ENCODE results near the gene TCOF1. TPM values are rescaled to one million over a fixed set of nuclear protein-coding genes. Genes with fewer than 3 reads are reported as not detected.

Gene TCOF1
- total RNA-seq, 2 experiments from 2014 or later: 40.4 to 43.2 TPM

DNA sequence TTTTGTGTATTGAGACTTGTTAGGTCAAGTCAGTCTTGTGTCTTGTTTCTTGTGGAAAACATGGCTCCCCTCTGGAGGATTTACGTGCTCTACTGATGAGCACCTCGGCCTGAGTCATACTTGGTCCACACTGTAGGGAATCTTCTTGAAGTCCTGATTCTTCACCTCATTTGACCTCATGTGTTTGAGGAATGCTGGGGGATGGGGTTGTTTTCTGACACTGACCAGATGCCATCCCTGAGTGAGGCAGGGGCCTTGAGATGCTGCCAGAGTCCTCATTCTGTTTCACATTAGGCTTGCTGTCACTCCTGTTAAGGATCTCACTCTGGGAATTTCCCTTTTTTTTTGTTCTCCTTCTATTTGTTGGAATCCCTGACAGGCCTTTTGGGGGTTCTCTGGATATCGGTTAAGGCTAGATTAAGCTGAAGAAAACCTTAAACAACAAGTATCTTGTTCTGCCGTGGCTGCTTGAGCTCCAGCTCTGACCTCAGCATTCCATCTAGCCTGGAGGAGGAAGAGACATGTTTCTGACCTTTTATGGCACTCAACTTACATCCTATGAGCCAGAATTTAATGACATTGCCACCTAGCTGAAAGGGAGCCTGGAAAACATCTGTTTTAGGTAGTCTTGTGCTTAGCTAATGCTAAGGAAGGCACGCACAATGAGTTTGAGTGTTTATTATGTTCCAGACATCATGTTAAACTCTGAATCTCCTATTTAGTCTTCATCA lies 20.6 kb downstream of the TCOF1 start:
- TF ChIP-seq, protein P1, sequence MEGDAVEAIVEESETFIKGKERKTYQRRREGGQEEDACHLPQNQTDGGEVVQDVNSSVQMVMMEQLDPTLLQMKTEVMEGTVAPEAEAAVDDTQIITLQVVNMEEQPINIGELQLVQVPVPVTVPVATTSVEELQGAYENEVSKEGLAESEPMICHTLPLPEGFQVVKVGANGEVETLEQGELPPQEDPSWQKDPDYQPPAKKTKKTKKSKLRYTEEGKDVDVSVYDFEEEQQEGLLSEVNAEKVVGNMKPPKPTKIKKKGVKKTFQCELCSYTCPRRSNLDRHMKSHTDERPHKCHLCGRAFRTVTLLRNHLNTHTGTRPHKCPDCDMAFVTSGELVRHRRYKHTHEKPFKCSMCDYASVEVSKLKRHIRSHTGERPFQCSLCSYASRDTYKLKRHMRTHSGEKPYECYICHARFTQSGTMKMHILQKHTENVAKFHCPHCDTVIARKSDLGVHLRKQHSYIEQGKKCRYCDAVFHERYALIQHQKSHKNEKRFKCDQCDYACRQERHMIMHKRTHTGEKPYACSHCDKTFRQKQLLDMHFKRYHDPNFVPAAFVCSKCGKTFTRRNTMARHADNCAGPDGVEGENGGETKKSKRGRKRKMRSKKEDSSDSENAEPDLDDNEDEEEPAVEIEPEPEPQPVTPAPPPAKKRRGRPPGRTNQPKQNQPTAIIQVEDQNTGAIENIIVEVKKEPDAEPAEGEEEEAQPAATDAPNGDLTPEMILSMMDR (IDR thresholded peaks at IDR 0.05): no peak
- DNase-seq (no peak), ATAC-seq (ENCODE audit: poor library complexity) (no peak)
- H3K9me3 ChIP-seq (ENCODE audit: control insufficient read depth in 1 of 2, insufficient read depth in 1 of 2, low read length in 2 of 2): no peaks in the 10 kb centered on the region
- CTCF ChIA-PET: interaction anchor here (0.8 kb wide), 1 partner anchor 58 kb away, joined by 3 read pairs; no protein-coding TSS in a partner anchor
- H3K4me3 ChIP-seq (ENCODE audit: low read length): no peak overlapping the region
- Mint-ChIP-seq H3K36me3 (ENCODE audit: low read depth) (peaks cover 98% of the 10 kb centered on the region), H3K27me3 (no peaks in the 10 kb centered on the region), H3K9me3 (no peaks in the 10 kb centered on the region), H3K27ac (no peak overlapping the region), H3K4me3 (no peak overlapping the region), H3K4me1 (ENCODE audit: low read depth) (no peaks in the 10 kb centered on the region)
- peaks cover 99% of the 10 kb centered on the region for H3K36me3 ChIP-seq (ENCODE audit: insufficient read depth, low read length)
- intact Hi-C loops (cut with DNase I, micrococcal nuclease): no loop called here
- H3K27ac ChIP-seq (ENCODE audit: low read depth in 1 of 2, low read length in 2 of 2): no peak overlapping the region
- POLR2A ChIA-PET: no interaction called here
- H3K4me1 ChIP-seq (ENCODE audit: insufficient read depth, low read length): peaks cover 22% of the 10 kb centered on the region
- no peaks in the 10 kb centered on the region for H3K27me3 ChIP-seq (ENCODE audit: control insufficient read depth in 1 of 2, insufficient read depth in 2 of 2, low read length in 2 of 2)

- TF ChIP-seq, protein P1 (IDR thresholded peaks at IDR 0.05): no peak
- H3K36me3 Mint-ChIP-seq (ENCODE audit: low read depth): peaks cover 97% of the 10 kb centered on the region
- no peak for DNase-seq
- H3K4me1 Mint-ChIP-seq (ENCODE audit: low read depth): no peaks in the 10 kb centered on the region
- Histone ChIP-seq H3K27me3 (ENCODE audit: control insufficient read depth in 1 of 2, insufficient read depth in 2 of 2, low read length in 2 of 2) (no peaks in the 10 kb centered on the region), H3K9me3 (ENCODE audit: control insufficient read depth in 1 of 2, insufficient read depth in 1 of 2, low read length in 2 of 2) (no peaks in the 10 kb centered on the region), H3K4me1 (ENCODE audit: insufficient read depth, low read length) (no peaks in the 10 kb centered on the region), H3K27ac (ENCODE audit: low read depth in 1 of 2, low read length in 2 of 2) (no peak overlapping the region), H3K36me3 (ENCODE audit: insufficient read depth, low read length) (peaks cover 97% of the 10 kb centered on the region), H3K4me3 (ENCODE audit: low read length) (no peak overlapping the region)
- no peak overlapping the region for H3K27ac Mint-ChIP-seq
- intact Hi-C loops (cut with DNase I, micrococcal nuclease): no loop called here
- no peaks in the 10 kb centered on the region for H3K9me3 Mint-ChIP-seq
- H3K4me3 Mint-ChIP-seq: no peak overlapping the region
- no peak for ATAC-seq (ENCODE audit: poor library complexity)
- CTCF ChIA-PET: no interaction called here
- POLR2A ChIA-PET: no interaction called here
- no peaks in the 10 kb centered on the region for H3K27me3 Mint-ChIP-seq
Measured at GRCh38 chr5:150384701-150385100, 27.2 kb downstream of the TCOF1 start.

DNA sequence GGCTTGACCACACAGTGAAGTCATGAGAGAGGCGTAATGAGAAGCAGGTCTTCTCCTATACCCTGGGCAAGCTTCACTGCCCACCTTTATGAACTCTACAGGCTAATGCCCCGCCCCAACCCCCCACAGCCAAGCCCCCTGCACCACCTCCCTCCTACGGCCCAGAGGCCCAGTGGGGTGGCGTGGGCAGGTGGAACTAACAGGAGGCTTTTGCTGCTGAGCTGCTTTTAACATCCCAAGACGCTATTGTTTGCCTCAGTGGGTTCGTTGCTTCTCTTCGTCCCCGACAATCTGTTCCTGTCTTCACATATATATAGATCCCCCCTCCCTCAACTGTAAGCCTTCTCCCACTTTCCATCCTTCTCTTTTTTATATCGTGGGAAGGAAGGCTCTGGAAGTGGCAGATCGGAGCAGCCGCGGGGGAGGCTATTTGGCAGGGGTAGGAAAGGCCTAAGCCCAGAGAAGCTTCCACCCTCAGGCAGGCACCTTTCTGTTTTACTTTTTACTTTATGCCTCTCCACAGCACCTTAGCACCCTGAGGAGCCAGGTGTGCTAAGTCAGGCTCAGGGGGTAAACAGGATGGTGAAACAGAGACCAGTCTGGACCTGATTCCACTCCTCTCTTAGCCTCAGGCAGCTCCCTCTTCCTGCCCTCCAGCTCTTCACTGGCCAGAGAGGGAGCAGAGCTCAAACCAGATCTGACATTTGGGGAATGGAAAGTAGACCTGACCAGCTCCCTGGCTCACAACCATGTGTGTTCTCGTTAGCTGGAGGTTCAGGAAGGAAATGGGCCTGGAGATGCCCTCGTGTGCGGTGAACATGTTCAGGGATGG lies 28.7 kb downstream of the TCOF1 start:
- Histone ChIP-seq H3K4me3 (ENCODE audit: low read length) (no peak overlapping the region), H3K36me3 (ENCODE audit: insufficient read depth, low read length) (peaks cover 96% of the 10 kb centered on the region), H3K4me1 (ENCODE audit: insufficient read depth, low read length) (no peaks in the 10 kb centered on the region), H3K9me3 (ENCODE audit: control insufficient read depth in 1 of 2, insufficient read depth in 1 of 2, low read length in 2 of 2) (no peaks in the 10 kb centered on the region), H3K27ac (ENCODE audit: low read depth in 1 of 2, low read length in 2 of 2) (no peak overlapping the region), H3K27me3 (ENCODE audit: control insufficient read depth in 1 of 2, insufficient read depth in 2 of 2, low read length in 2 of 2) (no peaks in the 10 kb centered on the region)
- Mint-ChIP-seq H3K4me3 (no peak overlapping the region), H3K4me1 (ENCODE audit: low read depth) (no peaks in the 10 kb centered on the region), H3K27me3 (no peaks in the 10 kb centered on the region), H3K27ac (no peak overlapping the region), H3K36me3 (ENCODE audit: low read depth) (peaks cover 98% of the 10 kb centered on the region), H3K9me3 (no peaks in the 10 kb centered on the region)
- ATAC-seq (ENCODE audit: poor library complexity) (no peak), DNase-seq (no peak)
- ChIA-PET CTCF (no interaction called here), POLR2A (interaction anchor here (1.4 kb wide), 1 partner anchor 26 kb away, joined by 5 read pairs; the partner anchor contains the start of gene CD74)
- intact Hi-C loops (cut with DNase I, micrococcal nuclease): no loop called here
- TF ChIP-seq, protein P1 (IDR thresholded peaks at IDR 0.05): no peak
